Heart left ventricle (tissue), 13 donors: ENCODE results near the gene LRRC2.
"Not testable (repeated sequence)": the region's sequence is repeated elsewhere in the genome, so short reads cannot be mapped to it uniquely, and the experiment has no call there.

ENCODE experiments used
- CTCF ChIP-seq, 12 donors: fragments of 200-600 bp; sonication (generic) in 4 of 12; IDR thresholded peaks; one replicate each; pipeline versions ENCODE4 v1.5.0 to v1.8.0; 2018 to 2022; ENCODE audit warnings: antibody characterized with exemption in 12 of 12, mild to moderate bottlenecking in 5 of 12
- POLR2A ChIP-seq, 2 donors: fragments of 450-650 bp; IDR thresholded peaks; one replicate each; pipeline ENCODE4 v1.6.1; 2017; ENCODE audit warnings: antibody characterized with exemption in 2 of 2, mild to moderate bottlenecking in 2 of 2, moderate library complexity in 2 of 2
- donor health status: ischemic (EF 13 %, LVEDD 7.1; RV severe dilation, severe dysfunction).
- donor health status: DM: no; HTN: yes; CAD: no.
- donor health status: DM: no; HTN: no; CAD: no.
- donor health status: ischemic (EF 25% LVEDD 6.9; RV normal size, moderate dysfunction).
- donor health status: ischemic (EF 25% LVEDD 5.7; RV mildly dilated, moderate dysfunction).
- donor health status: ischemic (EF 35%, LVEDD 5.7; RV mildly dilated, moderate dysfunction).
- donor health status: nonischemic (EF 11% LVEDD 7.7; RV severe dilation, severe dysfunction).
- donor health status: DM: yes; HTN: yes; CAD: no.
- donor health status: PGD.
- donor health status: ischemic (EF 29% LVEDD 5.4; RV normal size, mild dysfunction).
- donor health status: nonischemic (EF 23%, LVEDD 6.1; RV moderate dilation, normal function).

- not testable (repeated sequence) for TF ChIP-seq POLR2A, CTCF (IDR thresholded peaks at IDR 0.05)
Observed at GRCh38 chr3:46494491-46494890, 71.6 kb downstream of the LRRC2 start.
